HL-60 (cell line): ENCODE results near the gene CSNK1D.

Experiments
- GABPA ChIP-seq: IDR thresholded peaks from 2 replicates; pipeline ENCODE4 v1.6.1; 2012; ENCODE audit warnings: low read depth
- TF ChIP-seq, protein P1 (sequence below): IDR thresholded peaks from one replicate; pipeline ENCODE4 v1.5.1; 2011; ENCODE audit warnings: low read length, control low read depth, inconsistent platforms; ENCODE audit not compliant: insufficient read depth

DNA sequence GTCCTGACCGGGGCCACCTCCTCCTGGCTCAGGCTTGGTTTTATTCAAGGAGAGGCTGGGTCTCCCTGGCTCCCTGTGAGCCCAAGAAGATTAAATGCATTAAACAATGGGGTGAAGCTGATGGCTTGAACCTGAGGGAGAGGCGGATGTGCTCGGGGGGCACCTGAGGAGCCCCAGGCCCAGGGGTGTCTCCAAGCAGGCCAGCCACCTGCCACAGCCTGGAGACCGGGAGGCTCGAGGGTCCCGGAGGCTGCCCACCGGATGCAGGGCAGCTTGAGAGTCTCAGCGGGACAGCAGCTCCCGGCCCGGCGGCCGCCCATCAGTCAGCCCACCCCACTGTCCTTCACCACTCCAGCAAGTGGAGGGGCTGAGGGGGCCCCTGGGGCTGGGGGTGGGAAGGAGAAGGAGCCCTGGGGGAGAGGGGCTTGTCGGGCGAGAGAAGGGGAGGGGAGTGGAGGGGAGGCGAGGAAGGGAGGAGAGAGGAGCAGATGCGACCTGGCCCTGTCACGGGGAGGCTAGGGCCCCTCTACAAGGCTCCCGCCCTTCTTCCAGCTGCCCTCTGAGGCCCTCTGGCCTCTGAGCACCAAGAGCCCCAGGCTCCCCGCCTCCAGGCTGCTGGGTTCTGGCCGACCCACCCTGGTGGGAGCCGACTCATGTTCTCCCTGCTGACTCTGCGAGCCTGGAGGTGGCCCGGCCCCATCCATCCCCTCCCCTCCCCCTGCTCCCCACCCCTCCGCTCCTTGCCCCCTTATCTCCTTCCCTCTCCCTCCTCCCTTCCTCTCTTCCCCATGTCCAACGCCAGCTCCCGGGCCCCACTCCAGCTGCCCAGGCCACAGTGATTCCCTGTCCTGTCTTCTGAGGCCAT, 30.7 kb upstream of the CSNK1D start:
- TF ChIP-seq, protein P1, sequence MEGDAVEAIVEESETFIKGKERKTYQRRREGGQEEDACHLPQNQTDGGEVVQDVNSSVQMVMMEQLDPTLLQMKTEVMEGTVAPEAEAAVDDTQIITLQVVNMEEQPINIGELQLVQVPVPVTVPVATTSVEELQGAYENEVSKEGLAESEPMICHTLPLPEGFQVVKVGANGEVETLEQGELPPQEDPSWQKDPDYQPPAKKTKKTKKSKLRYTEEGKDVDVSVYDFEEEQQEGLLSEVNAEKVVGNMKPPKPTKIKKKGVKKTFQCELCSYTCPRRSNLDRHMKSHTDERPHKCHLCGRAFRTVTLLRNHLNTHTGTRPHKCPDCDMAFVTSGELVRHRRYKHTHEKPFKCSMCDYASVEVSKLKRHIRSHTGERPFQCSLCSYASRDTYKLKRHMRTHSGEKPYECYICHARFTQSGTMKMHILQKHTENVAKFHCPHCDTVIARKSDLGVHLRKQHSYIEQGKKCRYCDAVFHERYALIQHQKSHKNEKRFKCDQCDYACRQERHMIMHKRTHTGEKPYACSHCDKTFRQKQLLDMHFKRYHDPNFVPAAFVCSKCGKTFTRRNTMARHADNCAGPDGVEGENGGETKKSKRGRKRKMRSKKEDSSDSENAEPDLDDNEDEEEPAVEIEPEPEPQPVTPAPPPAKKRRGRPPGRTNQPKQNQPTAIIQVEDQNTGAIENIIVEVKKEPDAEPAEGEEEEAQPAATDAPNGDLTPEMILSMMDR = no peak
- TF ChIP-seq GABPA = no peak
